Natural killer cell (primary cell): ENCODE measurements around the gene MAPK12. TPM values are rescaled to one million over a fixed set of nuclear protein-coding genes. Genes with fewer than 3 reads are reported as not detected.
A peak's percentile ranks its signal among the peaks of the same experiment; 100 is the strongest.

ENCODE experiments used
- ATAC-seq, 3 donors: fragments of 150-1000 bp in 2 of 3; fragments of 200-7000 bp in 1 of 3; cut with Tn5 transposase; 1 replicate in 1 of 3; 2 replicates in 2 of 3; pipeline ENCODE4 v1.10.0; 2021; ENCODE audit warnings: mild to moderate bottlenecking in 2 of 3, moderate library complexity in 2 of 3
- DNase-seq, 2 donors: peaks; one replicate each; pipeline versions ENCODE4 v3.0.0 to v3.0.0-alpha.2; 2013 to 2021; ENCODE audit warnings: mixed read lengths in 1 of 2
- H3K27ac ChIP-seq: one replicate; pipeline ENCODE4 v1.5.1; 2013; ENCODE audit warnings: mild to moderate bottlenecking, low read length
- H3K27me3 ChIP-seq: one replicate; pipeline ENCODE4 v1.6.1; 2013; ENCODE audit warnings: low read length; ENCODE audit not compliant: control insufficient read depth, insufficient read depth
- H3K36me3 ChIP-seq: one replicate; pipeline ENCODE4 v1.6.1; 2013; ENCODE audit warnings: low read length; ENCODE audit not compliant: control insufficient read depth, insufficient read depth
- H3K4me1 ChIP-seq: one replicate; pipeline ENCODE4 v1.6.1; 2013; ENCODE audit warnings: low read length; ENCODE audit not compliant: control insufficient read depth, insufficient read depth
- H3K4me3 ChIP-seq: one replicate; pipeline ENCODE4 v1.5.1; 2013; ENCODE audit warnings: low read length
- H3K9me3 ChIP-seq: one replicate; pipeline ENCODE4 v1.6.1; 2013; ENCODE audit warnings: low read length; ENCODE audit not compliant: control insufficient read depth, insufficient read depth
- H3K27ac Mint-ChIP-seq, 2 donors: one replicate each; pipeline ENCODE4 v1.8.0; 2022; ENCODE audit warnings: mild to moderate bottlenecking in 2 of 2, mixed read lengths in 2 of 2, moderate library complexity in 1 of 2
- H3K27me3 Mint-ChIP-seq, 2 donors: one replicate each; pipeline ENCODE4 v1.8.0; 2022; ENCODE audit warnings: low read depth in 2 of 2, mixed read lengths in 2 of 2
- H3K36me3 Mint-ChIP-seq: one replicate; pipeline ENCODE4 v1.8.0; 2022; ENCODE audit warnings: mixed read lengths
- H3K4me1 Mint-ChIP-seq, 2 donors: one replicate each; pipeline ENCODE4 v1.8.0; 2022; ENCODE audit warnings: mixed read lengths in 2 of 2
- H3K4me3 Mint-ChIP-seq: one replicate; pipeline ENCODE4 v1.8.0; 2022; ENCODE audit warnings: mild to moderate bottlenecking, moderate library complexity, mixed read lengths
- H3K9me3 Mint-ChIP-seq, 2 donors: one replicate each; pipeline ENCODE4 v1.8.0; 2022; ENCODE audit warnings: mixed read lengths in 2 of 2
- WGBS: methylation state at CpG from one replicate; pipeline ENCODE4 v1.1.7; 2013; ENCODE audit warnings: missing lambda C conversion rate; ENCODE audit not compliant: insufficient coverage; 5-methylcytosine and 5-hydroxymethylcytosine counted together
- intact Hi-C: fragments of 100-400 bp; cut with micrococcal nuclease; formaldehyde crosslinking; loops from one replicate; pipeline ENCODE4 v1.14.2; 2022
- total RNA-seq, 4 donors: library from RNA; stranded (reverse); fragments of 120-200 nt in 1 of 4; gene quantifications; one replicate each; pipeline versions ENCODE4 v1.2.3 to v1.2.4, GENCODE V29; 2013 to 2022
- TF ChIP-seq, protein P1 (sequence below): fragments of 200-600 bp; IDR thresholded peaks from one replicate; pipeline ENCODE4 v1.8.0; 2022; ENCODE audit warnings: antibody characterized with exemption

Gene MAPK12
- total RNA-seq, 3 donors from 2014 or later (not counting 1 experiment from before 2014, with no cell fraction given), result 2.2 to 2.5 (median 2.4) TPM

DNA sequence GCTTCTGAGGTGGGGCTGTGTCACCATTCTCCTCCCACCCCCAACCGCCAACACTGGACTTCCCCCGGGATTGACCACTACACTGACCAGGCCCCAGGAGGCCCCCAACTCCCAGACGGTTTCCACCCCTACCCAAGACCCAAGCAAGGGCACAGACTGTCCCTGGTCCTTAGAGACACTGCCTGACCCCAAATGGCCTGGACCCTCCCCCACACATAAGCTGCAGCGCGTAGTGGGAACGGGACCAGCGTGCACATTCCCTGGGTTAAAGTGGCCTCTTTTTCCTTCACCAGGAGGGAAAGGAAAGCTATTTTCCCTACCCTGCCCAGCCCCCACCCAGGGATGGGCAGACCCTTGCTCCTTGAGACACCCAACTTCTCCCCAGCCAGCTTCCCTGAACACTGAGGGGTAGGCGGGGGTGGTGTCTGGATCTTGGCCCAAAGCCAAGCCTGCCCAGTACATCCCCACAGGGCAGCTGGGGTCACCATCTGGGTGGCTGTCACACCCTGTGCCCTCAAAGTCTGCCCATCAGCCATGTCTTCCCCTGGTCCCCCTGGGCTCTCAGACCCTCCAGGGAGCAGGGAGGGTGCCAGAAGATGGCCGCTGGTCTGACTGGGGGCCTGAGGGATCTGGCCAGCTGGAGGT, 1.6 kb upstream of the MAPK12 start:
- no peak for ATAC-seq
- DNase-seq, result no peak
- intact Hi-C loops, result no loop called here
- Histone ChIP-seq H3K27ac (no peak overlapping the region), H3K27me3 (peaks cover 13% of the 10 kb centered on the region), H3K36me3 (no peaks in the 10 kb centered on the region), H3K4me3 (no peak overlapping the region), H3K9me3 (no peaks in the 10 kb centered on the region), H3K4me1 (peaks cover 16% of the 10 kb centered on the region)
- no peak overlapping the region for H3K4me3 Mint-ChIP-seq
- WGBS, result 73% methylated on average over 9 of the region's 9 CpGs
- no peak overlapping the region for H3K27ac Mint-ChIP-seq
- H3K4me1 Mint-ChIP-seq, result peaks cover 0 to 7% of the 10 kb centered on the region in 2 donors
- H3K27me3 Mint-ChIP-seq, result peaks cover 0 to 14% of the 10 kb centered on the region in 2 donors
- H3K9me3 Mint-ChIP-seq, result no peaks in the 10 kb centered on the region
- TF ChIP-seq, protein P1, sequence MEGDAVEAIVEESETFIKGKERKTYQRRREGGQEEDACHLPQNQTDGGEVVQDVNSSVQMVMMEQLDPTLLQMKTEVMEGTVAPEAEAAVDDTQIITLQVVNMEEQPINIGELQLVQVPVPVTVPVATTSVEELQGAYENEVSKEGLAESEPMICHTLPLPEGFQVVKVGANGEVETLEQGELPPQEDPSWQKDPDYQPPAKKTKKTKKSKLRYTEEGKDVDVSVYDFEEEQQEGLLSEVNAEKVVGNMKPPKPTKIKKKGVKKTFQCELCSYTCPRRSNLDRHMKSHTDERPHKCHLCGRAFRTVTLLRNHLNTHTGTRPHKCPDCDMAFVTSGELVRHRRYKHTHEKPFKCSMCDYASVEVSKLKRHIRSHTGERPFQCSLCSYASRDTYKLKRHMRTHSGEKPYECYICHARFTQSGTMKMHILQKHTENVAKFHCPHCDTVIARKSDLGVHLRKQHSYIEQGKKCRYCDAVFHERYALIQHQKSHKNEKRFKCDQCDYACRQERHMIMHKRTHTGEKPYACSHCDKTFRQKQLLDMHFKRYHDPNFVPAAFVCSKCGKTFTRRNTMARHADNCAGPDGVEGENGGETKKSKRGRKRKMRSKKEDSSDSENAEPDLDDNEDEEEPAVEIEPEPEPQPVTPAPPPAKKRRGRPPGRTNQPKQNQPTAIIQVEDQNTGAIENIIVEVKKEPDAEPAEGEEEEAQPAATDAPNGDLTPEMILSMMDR, result no peak
- H3K36me3 Mint-ChIP-seq, result no peaks in the 10 kb centered on the region

DNA sequence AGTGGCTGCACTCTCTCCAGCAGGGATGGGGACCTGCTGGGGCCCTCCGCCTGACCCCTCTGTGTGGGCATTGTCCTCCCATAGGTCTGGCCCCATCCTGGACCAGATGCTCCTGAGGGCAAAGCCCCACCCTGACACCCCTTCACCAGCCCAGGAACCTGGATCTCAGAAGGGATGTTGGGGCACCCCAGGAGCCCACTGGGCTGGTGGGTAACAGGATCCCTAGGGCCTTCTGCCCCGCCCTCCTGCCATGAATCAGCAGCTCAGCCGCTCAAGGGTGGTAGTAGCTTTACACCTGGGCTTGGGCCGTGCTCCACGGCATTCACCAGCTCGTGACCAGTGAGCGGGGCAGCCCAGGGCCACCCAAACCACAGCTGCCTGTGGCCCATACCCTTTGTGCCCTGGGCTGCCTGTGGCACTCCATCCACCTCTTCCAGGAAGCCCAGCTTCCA, 1.0 kb upstream of the MAPK12 start:
- no peak overlapping the region for H3K27ac Mint-ChIP-seq
- intact Hi-C loops, result no loop called here
- TF ChIP-seq, protein P1, result no peak
- H3K36me3 Mint-ChIP-seq, result no peaks in the 10 kb centered on the region
- H3K9me3 Mint-ChIP-seq, result no peaks in the 10 kb centered on the region
- peak overlapping the region; percentile 79 for H3K4me3 Mint-ChIP-seq
- H3K4me1 ChIP-seq, result peaks cover 13% of the 10 kb centered on the region
- H3K36me3 ChIP-seq, result no peaks in the 10 kb centered on the region
- peaks cover 0 to 14% of the 10 kb centered on the region in 2 donors for H3K27me3 Mint-ChIP-seq
- no peak for ATAC-seq
- H3K27ac ChIP-seq, result no peak overlapping the region
- no peaks in the 10 kb centered on the region for H3K9me3 ChIP-seq
- no peak overlapping the region for H3K4me3 ChIP-seq
- H3K27me3 ChIP-seq, result peaks cover 13% of the 10 kb centered on the region
- DNase-seq, result no peak
- H3K4me1 Mint-ChIP-seq, result peaks cover 0 to 7% of the 10 kb centered on the region in 2 donors
- 34% methylated on average over 7 of the region's 7 CpGs for WGBS

GRCh38 chr22:50260801-50261614, 475 bp downstream of the MAPK12 start:
- Mint-ChIP-seq H3K27me3 (peaks cover 0 to 14% of the 10 kb centered on the region in 2 donors), H3K36me3 (no peaks in the 10 kb centered on the region), H3K4me1 (peaks cover 0 to 7% of the 10 kb centered on the region in 2 donors), H3K27ac (no peak overlapping the region), H3K4me3 (no peak overlapping the region), H3K9me3 (no peaks in the 10 kb centered on the region)
- Histone ChIP-seq H3K36me3 (no peaks in the 10 kb centered on the region), H3K27ac (no peak overlapping the region), H3K4me3 (no peak overlapping the region), H3K4me1 (peaks cover 13% of the 10 kb centered on the region), H3K9me3 (no peaks in the 10 kb centered on the region), H3K27me3 (peaks cover 13% of the 10 kb centered on the region)
- DNase-seq, result no peak
- ATAC-seq, result peak in 2 of 3 donors; percentile 42 to 55
- intact Hi-C loops, result no loop called here
- WGBS, result 2% methylated on average over 92 of the region's 92 CpGs
- TF ChIP-seq, protein P1, result no peak
